Epithelial cell of esophagus (primary cell): ENCODE results near the gene SORCS2.

ENCODE experiments used
- DNase-seq: peaks from one replicate; pipeline ENCODE4 v3.0.0; 2010; ENCODE audit warnings: low read depth
- H3K4me3 ChIP-seq: 2 replicates; pipeline ENCODE4 v1.5.1; 2011; ENCODE audit warnings: mild to moderate bottlenecking, low read length, control low read depth
- CTCF ChIP-seq: IDR thresholded peaks from 2 replicates; pipeline ENCODE4 v1.5.1; 2011; ENCODE audit warnings: low read depth, mild to moderate bottlenecking, low read length, control low read depth, inconsistent platforms; ENCODE audit not compliant: insufficient read depth; ENCODE audit errors: missing control alignments

SORCS2 gene

GRCh38 chr4:7367864-7368277 lies 175.5 kb downstream of the SORCS2 start:
- no peak overlapping the region for H3K4me3 ChIP-seq
- no peak for TF ChIP-seq CTCF
- no peak for DNase-seq

- no peak for DNase-seq
- no peak overlapping the region for H3K4me3 ChIP-seq
- no peak for TF ChIP-seq CTCF
These were observed 176.0 kb downstream of the SORCS2 start for GRCh38 chr4:7368296-7368695.

GRCh38 chr4:7369511-7369910 lies 177.2 kb downstream of the SORCS2 start:
- no peak overlapping the region for H3K4me3 ChIP-seq
- no peak for TF ChIP-seq CTCF
- DNase-seq, result no peak

- no peak for DNase-seq
- no peak for TF ChIP-seq CTCF
- no peak overlapping the region for H3K4me3 ChIP-seq
These were observed 177.7 kb downstream of the SORCS2 start for GRCh38 chr4:7370038-7370437.

GRCh38 chr4:7371210-7371941 lies 179.0 kb downstream of the SORCS2 start:
- TF ChIP-seq CTCF, result no peak
- H3K4me3 ChIP-seq, result no peak overlapping the region
- DNase-seq, result no peak

GRCh38 chr4:7372673-7373072 lies 180.3 kb downstream of the SORCS2 start:
- DNase-seq, result no peak
- no peak for TF ChIP-seq CTCF

GRCh38 chr4:7374571-7374970 lies 182.2 kb downstream of the SORCS2 start:
- H3K4me3 ChIP-seq, result no peak overlapping the region
- TF ChIP-seq CTCF, result no peak
- no peak for DNase-seq

More at GRCh38 chr4:7372673-7373072, 180.3 kb downstream of the SORCS2 start:
- no peak overlapping the region for H3K4me3 ChIP-seq
